B cell (primary cell): ENCODE data around the gene BFSP1. TPM values are rescaled to one million over a fixed set of nuclear protein-coding genes. Genes with fewer than 3 reads are reported as not detected.

Source experiments
- ATAC-seq: fragments of 200-7000 bp; cut with Tn5 transposase; one replicate; pipeline ENCODE4 v1.10.0; 2021; ENCODE audit warnings: low read depth, mild to moderate bottlenecking, moderate number of reproducible peaks, moderate library complexity
- CTCF ChIA-PET: fragments of 350-600 bp; sonication (Branson Sonifier 250); formaldehyde crosslinking; loops from one replicate; lab custom pipeline; 2021; ENCODE audit warnings: antibody characterized with exemption, inconsistent platforms; lab: Charles Lee
- POLR2A ChIA-PET: fragments of 350-600 bp; sonication (Branson Sonifier 250); formaldehyde crosslinking; loops from one replicate; lab custom pipeline; 2021; ENCODE audit warnings: antibody characterized with exemption; lab: Charles Lee
- DNase-seq: peaks from one replicate; pipeline ENCODE4 v3.0.0; 2013
- H2AFZ ChIP-seq: 2 replicates; pipeline ENCODE4 v1.6.1; 2012; ENCODE audit warnings: mild to moderate bottlenecking, low read depth, low read length; ENCODE audit not compliant: insufficient read depth, poor library complexity, severe bottlenecking
- H3K27ac ChIP-seq, 2 donors: 1 replicate in 1 of 2; 2 replicates in 1 of 2; pipeline ENCODE4 v1.5.1; 2012 to 2013; ENCODE audit warnings: low read length in 2 of 2, mild to moderate bottlenecking in 2 of 2, moderate library complexity in 1 of 2
- H3K27me3 ChIP-seq, 4 experiments: fragments of 200-600 bp in 1 of 4; sonication (generic) in 1 of 4; replicated peaks in 1 of 4; 1 replicate in 2 of 4; 2 replicates in 2 of 4; pipeline versions ENCODE4 v1.6.1 to v1.7.0; 2013 to 2016; ENCODE audit warnings: low read length in 3 of 4, mild to moderate bottlenecking in 2 of 4, mixed read lengths in 1 of 4, moderate library complexity in 1 of 4; ENCODE audit not compliant: insufficient read depth in 4 of 4, control insufficient read depth in 3 of 4; ENCODE audit errors: control extremely low read depth in 1 of 4
- H3K36me3 ChIP-seq, 2 experiments: replicated peaks in 1 of 2; 1 replicate in 1 of 2; 2 replicates in 1 of 2; pipeline versions ENCODE4 v1.6.1 to v1.7.1; 2013; ENCODE audit warnings: low read length in 1 of 2; ENCODE audit not compliant: insufficient read depth in 2 of 2, control insufficient read depth in 1 of 2; ENCODE audit errors: control extremely low read depth in 1 of 2, extremely low read depth in 1 of 2
- H3K4me1 ChIP-seq, 2 donors: fragments of 200-600 bp in 1 of 2; sonication (generic) in 1 of 2; 1 replicate in 1 of 2; 2 replicates in 1 of 2; pipeline versions ENCODE4 v1.5.1 to v1.6.1; 2013 to 2017; ENCODE audit warnings: low read length in 2 of 2; ENCODE audit not compliant: control insufficient read depth in 2 of 2, insufficient read depth in 2 of 2
- H3K4me2 ChIP-seq: replicated peaks from 2 replicates; pipeline ENCODE3; 2012; ENCODE audit warnings: mild to moderate bottlenecking, low read depth, low read length; ENCODE audit not compliant: poor library complexity, severe bottlenecking
- H3K4me3 ChIP-seq, 5 experiments: fragments of 200-600 bp in 1 of 5; sonication (generic) in 1 of 5; 1 replicate in 3 of 5; 2 replicates in 2 of 5; pipeline versions ENCODE4 v1.5.1 to v1.7.0; 2011 to 2016; ENCODE audit warnings: low read length in 4 of 5, mild to moderate bottlenecking in 4 of 5, low read depth in 2 of 5, control low read depth in 1 of 5, moderate library complexity in 1 of 5; ENCODE audit not compliant: insufficient read depth in 1 of 5; ENCODE audit errors: control extremely low read depth in 1 of 5, extremely low read depth in 1 of 5
- H3K79me2 ChIP-seq: fragments of 200-600 bp; sonication (generic); one replicate; pipeline ENCODE4 v1.6.0; 2016; ENCODE audit warnings: low read length; ENCODE audit not compliant: control insufficient read depth, insufficient read depth
- H3K9ac ChIP-seq: fragments of 200-600 bp; sonication (generic); 2 replicates; pipeline ENCODE4 v1.6.1; 2017; ENCODE audit warnings: mild to moderate bottlenecking, low read length, moderate library complexity
- H3K9me3 ChIP-seq, 3 donors: one replicate each; pipeline versions ENCODE4 v1.6.1 to v1.7.1; 2013; ENCODE audit warnings: low read length in 2 of 3; ENCODE audit not compliant: control insufficient read depth in 2 of 3, insufficient read depth in 1 of 3; ENCODE audit errors: control extremely low read depth in 1 of 3
- H4K20me1 ChIP-seq: 2 replicates; pipeline ENCODE4 v1.6.0; 2012; ENCODE audit warnings: mild to moderate bottlenecking, low read length; ENCODE audit not compliant: insufficient read depth, control insufficient read depth, poor library complexity, severe bottlenecking
- H3K27ac Mint-ChIP-seq: one replicate; pipeline ENCODE4 v1.8.0; 2021; ENCODE audit warnings: mixed read lengths
- H3K27me3 Mint-ChIP-seq: one replicate; pipeline ENCODE4 v1.8.0; 2021; ENCODE audit warnings: mixed read lengths
- H3K4me1 Mint-ChIP-seq: one replicate; pipeline ENCODE4 v1.8.0; 2021; ENCODE audit warnings: mixed read lengths
- H3K4me3 Mint-ChIP-seq: one replicate; pipeline ENCODE4 v1.8.0; 2021; ENCODE audit warnings: mixed read lengths
- H3K9me3 Mint-ChIP-seq: one replicate; pipeline ENCODE4 v1.8.0; 2022; ENCODE audit warnings: mixed read lengths; ENCODE audit not compliant: insufficient read depth
- CTCF ChIP-seq: fragments of 200-600 bp; IDR thresholded peaks from one replicate; pipeline ENCODE4 v1.8.0; 2022; ENCODE audit warnings: antibody characterized with exemption, mild to moderate bottlenecking
- EZH2 ChIP-seq: IDR thresholded peaks from 2 replicates; pipeline ENCODE4 v1.6.1; 2012; ENCODE audit warnings: borderline replicate concordance, low read depth, mild to moderate bottlenecking, moderate library complexity, low read length; ENCODE audit not compliant: insufficient read depth, poor library complexity, severe bottlenecking
- WGBS: methylation state at CpG from one replicate; pipeline ENCODE4 v1.1.5; 2013; ENCODE audit warnings: missing lambda C conversion rate; ENCODE audit not compliant: insufficient coverage; 5-methylcytosine and 5-hydroxymethylcytosine counted together
- intact Hi-C: fragments of 100-400 bp; cut with micrococcal nuclease; formaldehyde crosslinking; loops from one replicate; pipeline ENCODE4 v1.10.0; 2022
- polyA plus RNA-seq: library from polyadenylated mRNA; depleted of rRNA; stranded (reverse); fragments of >200 nt; gene quantifications from 2 replicates; pipeline ENCODE4 v1.2.3, GENCODE V29; 2012
- total RNA-seq, 2 donors: library from RNA; stranded (reverse); fragments of 120-200 nt in 1 of 2; gene quantifications; 1 replicate in 1 of 2; 2 replicates in 1 of 2; pipeline versions ENCODE4 v1.2.3 to v1.2.4, GENCODE V29; 2013 to 2022

Gene BFSP1
- total and polyA plus RNA-seq, 2 donors (not counting 1 experiment from before 2014, with no cell fraction given): not detected

DNA sequence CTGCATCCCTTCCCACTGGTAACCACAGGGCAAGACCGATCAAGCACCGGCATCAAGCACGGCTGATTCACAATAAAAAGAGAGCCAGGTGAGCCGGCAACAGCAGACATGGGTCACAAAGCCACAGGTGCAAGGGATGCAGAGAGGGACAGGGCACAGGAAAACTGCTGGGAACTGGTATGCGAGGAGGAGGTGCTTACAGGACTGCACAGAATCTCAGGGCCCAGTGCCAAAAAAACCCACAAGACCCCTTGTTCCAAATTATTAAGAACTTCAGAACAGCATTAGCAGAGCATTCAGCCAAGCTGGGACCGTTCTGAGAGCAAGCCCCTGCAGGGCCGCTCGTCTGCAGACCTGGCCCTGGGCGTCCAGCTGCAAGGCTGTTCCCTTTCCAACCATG is 35.4 kb downstream of the BFSP1 start:
- peaks cover 20% of the 10 kb centered on the region for H3K27me3 Mint-ChIP-seq
- no peaks in the 10 kb centered on the region for H3K9me3 Mint-ChIP-seq
- 88% methylated on average over 9 of the region's 9 CpGs for WGBS
- Histone ChIP-seq H3K36me3 (no peaks in the 10 kb centered on the region), H3K4me2 (no peak overlapping the region), H3K27me3 (peaks cover 0 to 4% (median 0%) of the 10 kb centered on the region in 4 experiments), H2AFZ (no peak overlapping the region), H3K79me2 (no peaks in the 10 kb centered on the region), H3K4me3 (no peak overlapping the region), H4K20me1 (no peaks in the 10 kb centered on the region), H3K27ac (no peak overlapping the region), H3K9me3 (no peaks in the 10 kb centered on the region), H3K9ac (no peak overlapping the region), H3K4me1 (no peaks in the 10 kb centered on the region)
- CTCF ChIA-PET: interaction anchor here (1.4 kb wide), 1 partner anchor 9 kb away, joined by 4 read pairs; no protein-coding TSS in a partner anchor
- DNase-seq (no peak), ATAC-seq (no peak)
- POLR2A ChIA-PET: interaction anchor here (0.6 kb wide), 1 partner anchor 376 kb away, joined by 4 read pairs; no protein-coding TSS in a partner anchor
- no peak overlapping the region for H3K4me3 Mint-ChIP-seq
- intact Hi-C loops: no loop called here
- TF ChIP-seq CTCF: no peak
- no peak for TF ChIP-seq EZH2
- no peak overlapping the region for H3K27ac Mint-ChIP-seq
- H3K4me1 Mint-ChIP-seq: no peaks in the 10 kb centered on the region

DNA sequence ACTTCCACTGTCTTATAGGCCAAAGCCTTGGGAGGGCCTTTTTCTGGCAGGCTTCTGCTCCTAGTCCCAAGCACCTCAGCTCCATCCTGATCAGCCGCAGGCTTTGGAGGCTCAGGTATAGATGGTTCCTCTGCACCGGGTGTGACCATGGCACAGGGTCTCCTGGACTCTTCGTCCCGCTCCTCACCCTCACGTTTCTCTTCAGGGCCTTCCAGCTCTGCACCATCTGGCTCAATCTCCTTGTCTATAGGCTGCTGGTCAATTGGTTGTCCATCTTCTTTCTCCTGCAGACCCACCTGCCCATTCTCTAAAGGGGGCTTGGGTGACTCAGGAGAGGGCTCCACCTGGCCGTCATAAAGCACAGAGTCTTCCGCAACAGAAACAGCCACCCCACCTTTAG is 37.0 kb downstream of the BFSP1 start:
- Mint-ChIP-seq H3K9me3 (no peaks in the 10 kb centered on the region), H3K27me3 (peaks cover 24% of the 10 kb centered on the region), H3K4me3 (no peak overlapping the region), H3K27ac (no peak overlapping the region), H3K4me1 (no peaks in the 10 kb centered on the region)
- Histone ChIP-seq H4K20me1 (no peaks in the 10 kb centered on the region), H3K27ac (no peak overlapping the region), H3K4me1 (no peaks in the 10 kb centered on the region), H3K4me3 (no peak overlapping the region), H3K27me3 (peaks cover 0 to 7% (median 0%) of the 10 kb centered on the region in 4 experiments), H3K4me2 (no peak overlapping the region), H3K9me3 (no peaks in the 10 kb centered on the region), H3K36me3 (no peaks in the 10 kb centered on the region), H3K79me2 (no peaks in the 10 kb centered on the region), H3K9ac (no peak overlapping the region), H2AFZ (no peak overlapping the region)
- TF ChIP-seq EZH2 (no peak), CTCF (no peak)
- ATAC-seq: no peak
- ChIA-PET CTCF (interaction anchor here (1.1 kb wide), 1 partner anchor 10 kb away, joined by 3 read pairs; no protein-coding TSS in a partner anchor), POLR2A (no interaction called here)
- intact Hi-C loops: no loop called here
- DNase-seq: no peak
- 98% methylated on average over 5 of the region's 7 CpGs for WGBS
